ENCODE measurements around the gene E2F1.

DNA sequence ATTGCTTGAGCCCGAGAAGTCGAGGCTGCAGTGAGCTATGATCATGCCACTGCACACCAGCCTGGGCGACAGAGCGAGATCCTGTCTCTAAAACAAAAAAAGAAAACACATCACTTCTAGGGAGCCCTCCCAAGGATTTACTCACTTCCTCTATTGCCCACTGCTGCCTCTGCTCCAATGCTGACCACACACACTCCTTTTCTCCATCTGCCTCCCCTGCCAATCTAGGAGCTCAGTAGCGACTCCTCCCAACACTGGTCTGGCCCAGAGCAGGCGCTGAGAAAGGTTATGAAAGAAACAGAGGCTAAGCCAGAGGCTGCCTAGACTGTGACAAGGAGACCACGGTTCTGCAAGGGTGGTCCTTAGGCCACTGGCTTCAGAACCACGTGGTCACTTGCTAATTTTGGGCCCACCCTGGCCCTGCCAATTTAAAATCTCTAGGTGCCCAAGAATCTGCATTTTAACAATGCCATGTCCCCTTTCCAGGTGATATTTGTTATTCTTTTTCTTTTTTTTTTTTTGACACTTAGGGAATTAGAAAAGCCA lies 1.3 kb upstream of the E2F1 start:
- TF ChIP-seq, protein P1, sequence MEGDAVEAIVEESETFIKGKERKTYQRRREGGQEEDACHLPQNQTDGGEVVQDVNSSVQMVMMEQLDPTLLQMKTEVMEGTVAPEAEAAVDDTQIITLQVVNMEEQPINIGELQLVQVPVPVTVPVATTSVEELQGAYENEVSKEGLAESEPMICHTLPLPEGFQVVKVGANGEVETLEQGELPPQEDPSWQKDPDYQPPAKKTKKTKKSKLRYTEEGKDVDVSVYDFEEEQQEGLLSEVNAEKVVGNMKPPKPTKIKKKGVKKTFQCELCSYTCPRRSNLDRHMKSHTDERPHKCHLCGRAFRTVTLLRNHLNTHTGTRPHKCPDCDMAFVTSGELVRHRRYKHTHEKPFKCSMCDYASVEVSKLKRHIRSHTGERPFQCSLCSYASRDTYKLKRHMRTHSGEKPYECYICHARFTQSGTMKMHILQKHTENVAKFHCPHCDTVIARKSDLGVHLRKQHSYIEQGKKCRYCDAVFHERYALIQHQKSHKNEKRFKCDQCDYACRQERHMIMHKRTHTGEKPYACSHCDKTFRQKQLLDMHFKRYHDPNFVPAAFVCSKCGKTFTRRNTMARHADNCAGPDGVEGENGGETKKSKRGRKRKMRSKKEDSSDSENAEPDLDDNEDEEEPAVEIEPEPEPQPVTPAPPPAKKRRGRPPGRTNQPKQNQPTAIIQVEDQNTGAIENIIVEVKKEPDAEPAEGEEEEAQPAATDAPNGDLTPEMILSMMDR (IDR thresholded peaks at IDR 0.05), result no peak
- TF ChIP-seq POLR2A (IDR thresholded peaks at IDR 0.05), result no peak
- no peak for TF ChIP-seq POLR2AphosphoS5 (IDR thresholded peaks at IDR 0.05)
